GM19193 (cell line): ENCODE data around the gene WDR70.
A peak's percentile ranks its signal among the peaks of the same experiment; 100 is the strongest.

Experiments used
- POLR2A ChIP-seq: IDR thresholded peaks from 4 replicates; pipeline ENCODE4 v1.6.1; 2011; ENCODE audit not compliant: insufficient read depth, insufficient read length; ENCODE audit errors: extremely low read depth

WDR70 gene

DNA sequence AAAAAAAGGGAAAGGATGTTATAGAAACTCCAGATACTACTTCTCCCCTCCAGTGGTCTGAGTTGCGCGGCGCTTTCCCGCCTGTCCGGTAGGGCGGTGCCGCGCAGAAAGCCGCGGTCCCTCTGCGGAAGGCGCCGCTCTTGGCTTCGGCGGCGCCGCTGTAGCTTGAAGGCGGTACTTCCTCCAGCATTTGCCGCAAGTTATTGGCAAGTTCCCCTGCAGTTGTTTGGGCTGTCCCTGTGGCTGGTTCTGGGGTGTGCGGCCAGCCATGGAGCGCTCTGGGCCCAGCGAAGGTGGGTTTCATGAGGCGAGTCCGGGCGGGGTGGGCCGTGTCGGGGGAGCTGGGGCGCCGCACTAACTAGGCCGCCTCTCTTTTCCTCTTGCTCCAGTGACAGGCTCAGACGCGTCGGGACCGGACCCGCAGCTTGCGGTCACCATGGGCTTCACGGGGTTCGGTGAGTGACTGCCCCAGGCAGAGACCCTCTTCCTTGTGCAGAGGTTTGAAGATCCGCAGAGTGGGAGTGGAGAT is at the start of gene WDR70:
WDR70 (plus strand) TSS at position 219 of the 529 bp plus-strand sequence; CDS start at position 269, 50 bp downstream.
- peak; percentile 73 for TF ChIP-seq POLR2A

DNA sequence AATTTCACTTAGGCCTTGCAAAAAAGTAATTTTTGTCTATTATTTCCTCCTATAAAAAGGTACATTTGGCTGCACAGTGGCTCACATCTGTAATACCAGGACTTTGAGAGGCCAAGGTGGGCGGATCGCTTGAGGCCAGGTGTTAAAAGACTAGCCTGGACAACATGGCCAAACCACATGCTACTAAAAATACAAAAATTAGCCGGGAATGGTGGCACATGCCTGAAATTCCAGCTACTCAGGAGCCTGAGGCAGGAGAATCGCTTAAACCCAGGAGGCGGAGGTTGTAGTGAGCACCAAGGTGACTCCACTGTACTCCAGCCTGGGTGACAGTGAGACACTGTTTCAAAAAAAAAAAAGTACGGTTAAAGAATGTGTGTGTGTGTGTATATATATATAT is 24.0 kb upstream of the WDR70 start:
- TF ChIP-seq POLR2A, result no peak

DNA sequence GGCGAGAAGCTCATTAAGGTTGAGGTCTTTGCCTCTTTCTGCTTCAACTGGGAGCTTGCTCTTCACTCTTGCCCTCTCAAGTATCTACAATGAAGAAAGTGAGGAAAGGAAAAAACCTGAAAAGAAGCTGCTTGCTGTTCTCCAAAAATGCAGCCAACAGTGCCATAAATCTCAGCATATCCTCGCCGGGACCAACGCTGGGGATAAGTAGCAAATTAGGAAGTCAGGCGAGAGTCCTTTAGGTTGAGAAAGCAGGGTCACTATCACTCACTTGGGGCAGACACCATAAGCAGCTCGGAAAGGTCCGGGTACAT is 8.6 kb upstream of the WDR70 start:
- TF ChIP-seq POLR2A, result no peak

DNA sequence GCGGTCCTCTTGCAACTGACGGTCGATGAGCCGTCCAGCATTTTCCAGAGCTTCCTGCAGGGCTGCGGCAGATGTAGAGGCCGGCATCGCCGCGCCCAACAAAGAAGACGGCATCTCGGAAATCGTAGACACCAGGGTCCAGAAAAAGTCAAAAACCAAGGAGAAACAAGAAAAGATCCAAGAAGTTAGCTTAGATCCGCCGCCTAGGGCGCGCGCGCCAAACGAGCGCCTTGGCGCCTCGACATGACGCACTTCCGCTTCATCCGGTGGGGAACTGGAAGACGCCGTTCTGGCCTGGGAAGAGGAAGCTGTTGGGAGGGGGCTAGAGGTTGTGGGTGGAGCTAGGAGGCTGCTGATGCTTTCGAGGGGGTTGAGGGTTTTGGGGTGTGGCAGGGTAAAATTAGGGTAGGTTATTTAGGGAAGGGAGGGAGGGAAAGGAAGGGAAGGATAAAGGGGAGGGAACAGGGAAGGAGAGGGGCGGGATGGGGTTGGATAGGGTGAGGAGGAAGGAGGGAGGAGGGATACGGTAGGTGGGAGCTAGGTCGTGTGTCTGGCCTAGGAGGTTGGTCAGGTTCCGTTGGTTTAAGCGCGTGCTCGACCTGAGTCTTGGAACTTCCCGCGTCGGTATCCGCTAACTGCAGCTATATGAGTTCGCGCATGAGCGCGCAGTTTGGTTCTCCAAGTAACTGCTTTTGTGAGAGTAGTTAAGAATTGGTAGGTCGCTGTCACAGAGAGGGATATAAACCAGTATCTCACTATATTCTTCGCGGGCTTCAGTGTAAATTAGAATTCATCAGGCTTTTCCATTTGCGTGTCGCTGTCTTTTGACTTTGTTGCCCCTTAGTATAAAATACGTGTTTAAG is 8.0 kb upstream of the WDR70 start, which contains the start of gene NUP155:
NUP155 (minus strand) TSS at position 243 of the 863 bp plus-strand sequence; CDS start at position 114, 129 bp downstream.
- TF ChIP-seq POLR2A, result peak; percentile 79

DNA sequence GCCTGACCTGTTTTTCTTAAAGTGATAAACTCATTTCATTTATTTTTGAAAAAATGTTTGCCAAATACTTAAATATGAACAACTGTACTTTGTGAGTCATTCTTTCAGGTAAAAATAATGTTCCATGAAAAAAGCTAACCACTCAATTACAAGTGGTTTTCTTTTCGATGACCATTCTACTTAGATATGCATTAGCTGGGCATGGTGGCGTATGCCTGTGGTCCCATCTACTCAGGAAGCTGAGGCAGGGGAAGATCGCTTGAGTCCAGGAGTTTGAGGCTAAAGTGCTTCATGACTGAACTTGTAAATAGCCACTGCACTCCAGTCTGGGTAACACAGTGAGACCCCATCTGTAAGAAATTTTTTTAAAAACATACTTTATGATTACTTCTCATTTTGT is 4.0 kb upstream of the WDR70 start:
- no peak for TF ChIP-seq POLR2A

DNA sequence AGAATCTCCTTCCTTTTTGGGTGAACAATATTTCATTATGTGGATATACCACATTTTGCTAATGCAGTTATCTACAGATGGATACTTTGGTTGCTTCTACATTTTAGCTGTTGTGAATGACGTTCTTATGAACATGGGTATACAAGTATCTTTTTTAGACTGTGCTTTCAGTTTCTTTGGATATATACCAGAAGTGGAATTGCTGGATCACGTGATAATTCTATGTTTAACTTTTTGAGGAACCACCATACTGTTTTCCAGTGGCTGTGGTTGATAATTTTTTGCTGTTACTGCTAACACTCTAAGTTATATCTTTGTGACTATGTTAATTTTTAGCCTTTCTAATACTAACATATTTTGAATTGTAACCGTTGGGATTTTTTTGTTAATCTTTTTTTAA is 12.5 kb downstream of the WDR70 start:
- no peak for TF ChIP-seq POLR2A

DNA sequence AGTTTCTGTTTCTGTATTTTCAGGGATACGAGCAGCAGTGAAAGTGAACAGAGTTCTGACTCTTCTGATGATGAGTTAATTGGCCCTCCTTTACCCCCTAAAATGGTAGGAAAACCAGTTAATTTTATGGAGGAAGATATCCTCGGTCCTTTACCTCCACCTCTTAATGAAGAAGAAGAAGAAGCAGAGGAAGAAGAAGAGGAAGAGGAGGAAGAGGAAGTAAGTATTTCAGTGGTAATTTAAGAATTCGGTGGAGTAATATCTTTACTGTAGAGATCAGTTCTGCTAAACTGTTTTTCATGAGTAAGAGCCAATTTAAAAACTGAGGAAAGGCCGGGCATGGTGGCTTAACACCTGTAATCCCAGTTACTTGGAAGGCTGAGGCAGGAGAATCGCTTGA is 17.2 kb downstream of the WDR70 start:
- TF ChIP-seq POLR2A, result no peak

DNA sequence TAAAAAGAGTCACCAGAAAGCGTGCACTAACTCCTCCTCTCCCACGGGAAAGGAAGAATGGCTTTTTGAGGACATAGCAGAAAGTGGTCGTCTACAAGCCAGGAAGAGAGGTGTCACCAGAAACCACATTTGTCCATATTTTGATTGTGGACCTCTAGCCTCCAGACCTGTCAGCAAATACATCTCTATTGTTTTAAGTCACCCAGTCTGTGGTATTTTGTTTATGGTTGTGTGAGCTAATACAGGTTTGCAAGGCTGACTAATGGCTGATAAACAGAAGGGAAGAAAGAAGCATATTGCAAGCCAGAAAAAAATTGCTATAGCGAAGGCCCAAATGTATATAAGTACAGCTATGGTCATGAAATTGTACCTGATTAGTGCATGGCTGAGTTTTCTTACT is 21.4 kb downstream of the WDR70 start:
- no peak for TF ChIP-seq POLR2A

DNA sequence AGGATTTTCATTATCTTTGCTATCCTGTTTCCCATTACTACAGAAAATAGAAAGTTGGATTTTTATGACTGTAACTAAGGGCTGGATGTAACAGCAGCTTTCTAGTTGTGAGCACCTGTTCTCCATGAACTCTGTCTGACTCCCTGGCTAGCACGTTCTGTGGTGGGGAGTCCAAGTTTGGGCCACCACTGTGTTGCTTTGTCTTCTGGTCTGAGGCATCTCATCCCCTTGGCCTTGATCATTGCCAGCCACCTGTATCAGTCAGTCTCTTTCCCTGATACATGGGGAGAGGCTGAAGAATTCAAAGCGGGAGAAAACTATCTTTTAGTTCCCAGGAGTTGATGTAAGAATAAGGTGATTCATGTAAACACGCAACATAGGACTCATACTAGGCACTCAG is 33.4 kb downstream of the WDR70 start:
- TF ChIP-seq POLR2A, result no peak

DNA sequence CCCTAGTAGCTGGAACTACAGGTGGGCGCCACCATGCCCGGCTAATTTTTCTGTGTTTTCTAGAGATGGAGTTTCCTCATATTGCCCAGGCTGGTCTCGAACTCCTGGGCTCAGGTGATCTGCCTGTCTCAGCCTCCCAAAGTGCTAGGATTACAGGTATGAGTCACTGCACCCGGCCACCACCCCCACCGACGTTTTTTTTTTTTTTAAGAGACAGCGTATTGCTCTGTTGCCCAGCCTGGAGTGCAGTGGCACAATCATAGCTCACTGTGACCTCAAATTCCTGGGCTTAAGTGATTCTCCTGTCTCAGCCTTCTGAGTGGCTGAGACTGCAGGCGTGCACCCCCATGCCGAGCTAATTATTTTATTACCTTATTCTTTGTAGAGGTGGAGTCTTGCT is 38.2 kb downstream of the WDR70 start:
- no peak for TF ChIP-seq POLR2A

DNA sequence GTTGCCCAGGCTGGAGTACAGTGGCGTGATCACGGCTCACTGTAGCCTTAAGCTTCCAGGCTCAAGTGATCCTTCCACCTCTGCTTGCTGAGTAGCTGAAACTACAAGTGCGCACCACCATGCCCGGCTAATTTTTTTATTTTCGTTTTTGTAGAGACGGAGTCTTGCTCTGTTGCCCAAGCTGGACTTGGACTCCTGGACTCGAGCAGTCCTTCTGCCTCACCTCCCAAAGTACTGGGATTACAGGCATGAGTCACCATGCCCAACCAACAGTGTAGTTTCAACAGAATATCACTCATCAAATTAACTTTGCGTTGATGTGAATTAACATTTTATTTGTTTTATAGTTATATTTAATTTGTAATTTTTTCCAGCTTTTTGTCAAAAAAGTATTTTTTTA is 45.3 kb downstream of the WDR70 start:
- TF ChIP-seq POLR2A, result no peak

DNA sequence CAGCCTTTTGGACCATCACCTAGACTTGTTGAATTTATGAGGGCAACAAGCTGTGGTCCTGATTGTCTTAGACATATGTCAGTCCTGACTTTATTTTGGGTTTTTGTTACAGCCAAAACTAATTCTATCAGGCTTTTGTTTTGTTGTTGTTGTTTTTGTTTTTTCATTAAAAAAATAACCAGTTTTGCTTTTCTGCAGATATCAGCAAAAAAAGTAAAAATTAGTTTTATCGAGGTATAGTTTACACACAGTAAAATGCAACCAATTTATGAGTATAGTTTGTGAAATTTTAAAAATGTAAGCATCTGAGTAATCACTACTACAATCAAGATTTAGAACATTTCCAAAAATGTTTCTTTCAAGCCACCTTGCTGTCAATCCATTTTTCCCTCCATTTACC is 48.9 kb downstream of the WDR70 start:
- no peak for TF ChIP-seq POLR2A

DNA sequence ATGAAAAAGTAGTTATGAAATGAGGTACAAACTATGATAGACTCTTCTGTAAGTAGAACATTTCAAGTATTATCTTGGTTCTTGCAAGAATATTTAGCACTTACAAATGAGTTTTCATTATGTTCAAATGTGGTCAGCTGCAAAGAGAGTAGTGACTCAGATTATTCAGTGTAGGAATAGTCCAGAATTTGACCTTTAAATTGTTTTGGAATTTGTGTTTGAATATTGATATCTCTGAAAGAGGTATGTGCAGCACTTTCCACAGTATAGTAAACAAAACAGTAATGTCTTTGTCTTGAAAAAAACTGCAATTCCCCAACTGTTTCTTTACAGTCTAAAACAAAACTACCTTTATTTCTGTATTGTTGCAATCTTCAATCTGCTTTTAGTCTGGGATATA is 56.1 kb downstream of the WDR70 start:
- no peak for TF ChIP-seq POLR2A

DNA sequence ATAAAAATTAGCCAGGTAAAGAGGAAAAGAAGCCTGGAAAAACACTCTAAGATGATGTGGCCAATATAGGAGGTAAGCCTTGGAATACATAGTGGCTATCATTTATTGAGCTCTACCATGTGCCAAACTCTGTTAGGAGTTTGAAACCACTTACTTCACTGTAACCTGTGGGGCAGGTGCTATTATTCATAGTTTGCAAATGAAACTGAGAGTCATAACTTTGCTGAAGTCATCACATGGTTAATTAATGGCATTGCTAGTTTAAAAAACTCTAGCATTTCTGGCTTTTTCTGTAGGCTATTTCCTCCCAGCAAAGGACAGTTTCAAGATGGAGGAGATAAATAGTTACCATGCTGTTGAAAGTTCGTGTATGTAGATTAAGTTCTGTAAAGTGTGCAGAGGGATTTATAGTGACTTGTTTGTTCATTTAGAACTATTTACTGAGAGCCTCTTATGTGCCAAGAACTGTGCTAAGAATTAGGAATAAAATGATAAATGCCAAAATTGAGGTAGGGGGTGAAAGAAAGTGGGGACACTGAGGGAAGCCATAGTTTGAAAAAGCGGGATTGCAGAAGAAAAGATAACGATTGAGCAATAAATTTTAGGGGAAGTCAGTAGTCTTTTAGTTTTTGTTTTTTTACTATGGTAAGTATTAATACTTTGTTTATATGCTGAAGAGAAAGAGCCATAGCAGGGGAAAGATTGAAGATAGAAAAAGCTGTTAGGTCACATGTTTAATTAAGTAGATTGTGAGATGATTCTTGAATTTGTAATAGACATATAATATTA is 57.2 kb downstream of the WDR70 start:
- TF ChIP-seq POLR2A, result no peak

DNA sequence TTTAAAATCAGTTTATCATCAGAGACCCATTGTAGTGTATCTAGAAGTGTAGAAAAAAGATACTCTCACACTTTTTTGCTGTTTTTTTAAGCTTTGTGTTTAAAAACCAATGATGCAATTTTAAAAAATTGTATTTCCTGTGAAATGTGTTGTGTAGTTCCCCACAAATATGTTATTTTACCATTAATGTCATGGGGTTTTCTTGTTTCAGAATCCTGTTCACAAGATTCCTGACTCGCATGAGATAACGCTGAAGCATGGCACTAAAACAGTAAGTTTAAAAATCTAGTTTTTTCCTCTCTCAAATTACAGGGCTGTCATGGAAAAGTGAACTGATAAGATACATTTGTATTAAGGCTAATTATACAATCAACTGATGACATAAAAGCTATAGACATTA is 58.6 kb downstream of the WDR70 start:
- no peak for TF ChIP-seq POLR2A

DNA sequence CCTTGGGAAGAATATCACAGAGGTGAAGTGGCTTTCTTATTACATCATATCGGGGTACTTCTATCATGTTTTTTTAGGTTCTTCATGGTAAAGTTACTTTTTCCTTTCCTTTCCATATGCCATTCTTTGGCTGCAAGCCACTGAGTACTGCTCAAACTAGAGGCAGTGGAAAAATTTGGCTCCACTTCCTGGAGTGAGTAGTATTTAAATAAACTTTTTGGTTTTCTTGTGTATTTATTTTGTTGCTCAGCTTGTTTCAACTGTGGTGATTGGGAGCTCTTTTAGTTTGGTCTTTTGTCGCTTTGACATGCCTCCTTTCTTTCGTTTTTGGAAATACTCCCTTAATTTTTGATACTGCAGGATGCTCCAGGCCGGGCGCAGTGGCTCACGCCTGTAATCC is 69.8 kb downstream of the WDR70 start:
- no peak for TF ChIP-seq POLR2A
